Measurements from ENCODE around the gene CIDEA. TPM values are rescaled to one million over a fixed set of nuclear protein-coding genes. Genes with fewer than 3 reads are reported as not detected.

The CIDEA gene
- total RNA-seq, 2 experiments from 2014 or later, result not detected

DNA sequence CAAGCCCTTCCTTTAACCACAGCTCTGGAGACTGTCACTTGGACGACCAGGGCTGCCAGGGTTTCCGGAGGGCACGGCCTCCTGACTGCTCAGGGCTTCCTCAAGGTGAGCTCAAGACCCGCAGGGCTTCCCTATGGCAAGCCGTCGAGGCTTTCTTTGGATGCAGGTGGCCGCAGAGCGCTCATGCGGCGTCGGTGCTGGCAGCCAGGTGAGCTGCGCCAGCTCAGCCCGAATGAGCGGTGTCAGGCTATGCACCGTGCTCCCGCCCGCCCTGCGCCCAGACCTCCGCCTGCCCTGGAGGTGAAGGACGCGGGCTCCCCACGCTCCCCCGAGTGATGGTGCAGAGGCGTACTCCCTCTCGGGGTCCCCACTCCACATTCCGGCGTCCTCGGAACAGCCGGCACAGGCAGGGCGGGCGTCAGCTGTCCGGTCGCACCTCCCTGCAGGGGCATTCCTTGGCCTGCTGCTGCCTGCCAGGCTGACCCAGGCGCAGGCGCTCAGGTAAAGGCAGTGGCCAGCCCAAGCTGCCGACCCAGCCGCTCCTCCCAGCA lies 33.0 kb downstream of the CIDEA start:
- CTCF ChIA-PET, result interaction anchor here (1.3 kb wide), 1 partner anchor 51 kb away, joined by 3 read pairs; no protein-coding TSS in a partner anchor
- no peaks in the 10 kb centered on the region for H3K36me3 Mint-ChIP-seq (ENCODE audit: low read depth)
- POLR2A ChIA-PET, result interaction anchor here (1.4 kb wide), 1 partner anchor 10 kb away, joined by 3 read pairs; no protein-coding TSS in a partner anchor
- H3K4me1 Mint-ChIP-seq, result peaks cover 3% of the 10 kb centered on the region
- H3K27me3 Mint-ChIP-seq, result peaks cover 47% of the 10 kb centered on the region
- no peak overlapping the region for H3K4me3 Mint-ChIP-seq
- DNase-seq, result no peak
- no peaks in the 10 kb centered on the region for H3K9me3 Mint-ChIP-seq
- H3K27ac Mint-ChIP-seq, result no peak overlapping the region

DNA sequence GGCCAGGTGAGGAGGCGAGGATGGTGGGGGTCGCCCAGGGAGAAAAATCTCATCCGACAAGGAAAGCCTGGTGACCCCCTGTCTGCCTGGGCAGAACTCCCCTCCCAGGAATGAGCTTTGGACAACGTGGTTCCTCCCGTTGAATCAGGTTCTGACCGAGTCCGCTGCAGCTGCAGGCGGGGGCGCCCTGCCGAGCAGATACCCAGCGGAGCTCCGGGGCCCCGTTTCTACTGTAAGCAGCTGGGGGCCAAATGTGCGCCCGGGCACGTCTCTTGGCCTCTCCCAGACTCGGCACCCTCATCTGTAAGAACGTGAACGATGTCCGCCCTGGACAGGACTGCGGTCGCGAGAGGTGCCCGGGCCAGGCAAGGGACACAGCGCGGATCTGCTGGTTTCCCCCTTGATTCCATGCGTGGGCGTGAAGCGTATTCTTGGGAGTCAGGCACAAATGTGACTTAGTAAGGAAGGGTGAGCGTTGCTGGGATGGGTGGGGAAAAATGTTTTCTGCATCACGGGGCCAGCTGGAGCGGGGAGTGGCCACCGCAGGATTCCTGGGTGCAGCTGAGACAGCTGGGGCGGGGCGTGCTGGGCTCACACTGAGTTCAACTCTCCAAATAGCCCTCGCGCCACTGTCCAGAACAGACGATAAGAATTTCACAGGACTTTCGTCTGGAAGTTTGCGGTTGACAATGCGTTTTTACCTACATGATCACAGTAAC lies 33.7 kb downstream of the CIDEA start:
- ChIA-PET CTCF (interaction anchor here (1.3 kb wide), 1 partner anchor 51 kb away, joined by 3 read pairs; no protein-coding TSS in a partner anchor), POLR2A (interaction anchor here (1.4 kb wide), 1 partner anchor 9 kb away, joined by 3 read pairs; no protein-coding TSS in a partner anchor)
- Mint-ChIP-seq H3K27ac (no peak overlapping the region), H3K27me3 (peaks cover 42% of the 10 kb centered on the region), H3K4me1 (peaks cover 3% of the 10 kb centered on the region), H3K4me3 (no peak overlapping the region), H3K9me3 (no peaks in the 10 kb centered on the region), H3K36me3 (ENCODE audit: low read depth) (no peaks in the 10 kb centered on the region)
- no peak for DNase-seq

DNA sequence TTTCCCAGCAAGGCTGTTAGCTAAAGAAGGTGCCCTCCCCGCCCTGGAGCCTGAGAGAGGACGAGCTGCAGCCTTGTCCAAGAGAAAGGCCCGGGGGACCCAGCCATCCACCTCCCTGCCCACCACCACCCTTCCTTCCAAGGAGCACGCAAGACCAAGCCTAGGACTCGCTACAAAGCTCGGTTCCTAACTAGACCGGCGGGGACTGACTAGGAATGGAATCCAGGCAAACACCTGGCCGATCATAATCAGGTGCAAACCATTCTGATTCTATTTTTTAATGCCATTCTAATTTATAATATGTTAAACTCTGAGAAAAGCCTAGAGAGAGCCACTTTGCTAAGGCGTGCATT lies 34.2 kb downstream of the CIDEA start:
- H3K4me1 Mint-ChIP-seq, result peaks cover 3% of the 10 kb centered on the region
- peaks cover 44% of the 10 kb centered on the region for H3K27me3 Mint-ChIP-seq
- CTCF ChIA-PET, result no interaction called here
- no peak overlapping the region for H3K27ac Mint-ChIP-seq
- H3K9me3 Mint-ChIP-seq, result no peaks in the 10 kb centered on the region
- H3K4me3 Mint-ChIP-seq, result no peak overlapping the region
- POLR2A ChIA-PET, result interaction anchor here (1.4 kb wide), 1 partner anchor 9 kb away, joined by 3 read pairs; no protein-coding TSS in a partner anchor
- no peak for DNase-seq
- no peaks in the 10 kb centered on the region for H3K36me3 Mint-ChIP-seq (ENCODE audit: low read depth)

DNA sequence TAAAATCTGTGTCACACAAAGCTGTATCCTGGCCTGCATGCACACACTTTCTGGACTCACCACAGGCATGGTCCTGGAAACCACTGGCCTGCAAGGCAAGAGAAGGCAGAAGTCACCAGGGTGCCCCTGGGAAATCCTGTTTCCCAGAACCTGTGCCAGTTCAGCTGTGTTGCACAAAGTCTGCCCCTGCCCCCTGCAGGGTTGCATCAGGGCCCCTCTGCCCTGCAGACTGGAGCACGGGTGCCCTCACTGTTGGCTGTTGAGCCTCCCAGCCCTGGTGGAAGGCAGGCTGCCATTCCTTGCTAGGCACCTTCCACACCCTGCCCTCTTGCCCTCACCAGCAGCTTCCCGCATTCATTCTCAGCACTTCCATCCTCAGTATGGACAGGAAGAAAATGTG lies 35.9 kb downstream of the CIDEA start:
- H3K27me3 Mint-ChIP-seq, result peaks cover 40% of the 10 kb centered on the region
- no peaks in the 10 kb centered on the region for H3K9me3 Mint-ChIP-seq
- CTCF ChIA-PET, result no interaction called here
- no peak overlapping the region for H3K4me3 Mint-ChIP-seq
- H3K4me1 Mint-ChIP-seq, result peaks cover 3% of the 10 kb centered on the region
- DNase-seq, result no peak
- no peaks in the 10 kb centered on the region for H3K36me3 Mint-ChIP-seq (ENCODE audit: low read depth)
- POLR2A ChIA-PET, result no interaction called here
- no peak overlapping the region for H3K27ac Mint-ChIP-seq

DNA sequence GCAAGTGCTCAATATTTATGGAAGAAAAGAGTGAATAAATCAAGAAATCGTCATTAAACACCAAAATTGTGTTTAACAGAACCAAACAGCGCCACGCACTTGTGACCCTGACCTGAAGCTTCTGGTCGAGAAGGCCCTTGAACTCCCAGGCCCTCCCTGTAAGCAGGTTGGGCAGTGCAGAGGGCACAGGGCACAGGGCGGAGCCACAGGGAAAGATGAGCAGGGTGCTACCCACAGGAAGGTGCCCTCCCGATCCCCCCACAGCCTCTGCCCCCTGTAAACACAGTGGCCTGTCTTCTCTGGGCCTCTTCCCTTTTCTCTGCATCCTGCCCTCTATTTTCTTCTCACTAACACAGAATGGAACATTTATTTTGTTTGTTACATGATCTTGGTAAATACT lies 37.0 kb downstream of the CIDEA start:
- Mint-ChIP-seq H3K4me3 (no peak overlapping the region), H3K27ac (no peak overlapping the region), H3K4me1 (peaks cover 3% of the 10 kb centered on the region), H3K27me3 (peaks cover 36% of the 10 kb centered on the region), H3K9me3 (no peaks in the 10 kb centered on the region), H3K36me3 (ENCODE audit: low read depth) (no peaks in the 10 kb centered on the region)
- no peak for DNase-seq
- CTCF ChIA-PET, result interaction anchor here (1.2 kb wide), 1 partner anchor 37 kb away, joined by 3 read pairs; no protein-coding TSS in a partner anchor
- POLR2A ChIA-PET, result no interaction called here

DNA sequence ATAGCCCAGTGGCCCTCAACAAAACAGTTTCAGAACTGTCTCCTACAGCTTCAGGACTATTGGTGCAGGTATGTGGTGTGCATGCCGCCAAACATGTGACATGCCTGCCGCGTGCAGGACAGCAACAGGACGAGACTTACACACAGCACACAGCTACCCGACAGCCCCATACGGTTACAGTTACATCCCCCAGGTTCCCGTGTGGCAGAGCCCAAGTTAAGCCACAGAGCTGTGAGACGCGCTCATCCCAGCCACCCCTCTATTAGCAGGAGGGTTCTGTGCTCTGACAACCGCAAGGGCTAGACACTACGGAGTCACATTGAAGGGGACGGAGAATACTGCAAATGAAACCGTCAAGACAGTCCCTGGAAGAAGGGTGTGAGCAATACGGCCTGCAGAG lies 37.5 kb downstream of the CIDEA start:
- DNase-seq, result no peak
- Mint-ChIP-seq H3K36me3 (ENCODE audit: low read depth) (no peaks in the 10 kb centered on the region), H3K27me3 (peaks cover 36% of the 10 kb centered on the region), H3K4me3 (no peak overlapping the region), H3K9me3 (no peaks in the 10 kb centered on the region), H3K27ac (no peak overlapping the region), H3K4me1 (peaks cover 3% of the 10 kb centered on the region)
- ChIA-PET CTCF (interaction anchor here (1.2 kb wide), 1 partner anchor 36 kb away, joined by 3 read pairs; no protein-coding TSS in a partner anchor), POLR2A (no interaction called here)

DNA sequence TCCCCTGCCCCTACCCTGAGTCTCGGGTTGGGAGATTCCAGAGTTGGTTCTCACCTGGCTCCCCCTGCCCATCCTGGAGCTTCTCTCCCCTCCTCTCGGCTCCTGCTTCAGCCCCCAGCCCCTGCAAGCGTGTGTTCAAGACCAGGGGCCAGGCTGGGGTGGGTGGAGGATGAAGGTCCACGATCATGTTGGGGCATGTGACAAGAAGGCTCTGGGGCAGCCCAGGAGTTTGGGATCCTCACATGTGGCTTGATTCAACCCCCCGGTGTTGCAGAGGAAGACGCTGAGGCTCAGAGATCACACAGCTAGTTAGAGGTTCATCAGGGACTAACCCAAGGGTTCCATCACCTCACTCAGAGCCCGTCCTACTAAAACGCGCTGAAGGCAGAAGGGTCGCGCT lies 39.7 kb downstream of the CIDEA start:
- ChIA-PET CTCF (interaction anchor here (1.5 kb wide), 1 partner anchor 22 kb away, joined by 3 read pairs; no protein-coding TSS in a partner anchor), POLR2A (no interaction called here)
- Mint-ChIP-seq H3K27me3 (peaks cover 30% of the 10 kb centered on the region), H3K4me3 (no peak overlapping the region), H3K36me3 (ENCODE audit: low read depth) (no peaks in the 10 kb centered on the region), H3K27ac (no peak overlapping the region), H3K9me3 (no peaks in the 10 kb centered on the region), H3K4me1 (no peaks in the 10 kb centered on the region)
- no peak for DNase-seq

DNA sequence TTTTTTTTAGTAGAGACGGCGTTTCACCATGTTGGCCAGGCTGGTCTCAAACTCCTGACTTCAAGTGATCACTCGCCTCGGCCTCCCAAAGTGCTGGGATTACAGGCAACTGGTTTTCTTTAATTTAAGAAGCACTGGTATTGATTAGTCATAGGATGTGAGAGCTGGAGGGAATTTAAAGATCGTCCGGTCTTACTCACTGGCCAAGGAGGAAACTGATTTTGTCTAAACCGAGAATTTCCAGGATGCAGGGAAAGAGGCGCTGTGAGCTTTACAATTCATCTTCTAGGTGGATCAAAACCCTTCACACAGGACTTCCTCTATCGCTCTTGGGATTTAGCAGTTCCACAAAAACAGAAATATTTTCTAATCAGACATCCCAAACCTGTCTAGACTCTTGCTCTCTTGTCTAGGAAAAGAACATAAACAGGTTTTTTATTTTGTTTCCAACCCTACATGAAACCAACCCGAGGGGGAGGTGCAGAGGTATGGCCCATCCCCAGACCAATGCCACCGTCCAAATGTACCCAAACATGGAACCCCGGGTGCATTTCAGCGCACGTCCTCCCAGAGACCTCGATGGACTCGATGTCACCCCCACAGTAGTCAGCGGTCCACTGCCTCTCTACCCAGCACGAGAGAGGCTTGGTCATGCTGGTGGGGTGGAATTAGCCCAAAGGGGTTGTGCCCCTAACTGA lies 41.4 kb downstream of the CIDEA start:
- no peak overlapping the region for H3K4me3 Mint-ChIP-seq
- no peak for DNase-seq
- H3K4me1 Mint-ChIP-seq, result no peaks in the 10 kb centered on the region
- no peak overlapping the region for H3K27ac Mint-ChIP-seq
- CTCF ChIA-PET, result interaction anchor here (0.7 to 1.5 kb wide), 2 partner anchors 23 to 24 kb away, joined by 3 read pairs; no protein-coding TSS in a partner anchor
- POLR2A ChIA-PET, result no interaction called here
- H3K36me3 Mint-ChIP-seq (ENCODE audit: low read depth), result no peaks in the 10 kb centered on the region
- peaks cover 28% of the 10 kb centered on the region for H3K27me3 Mint-ChIP-seq
- no peaks in the 10 kb centered on the region for H3K9me3 Mint-ChIP-seq

DNA sequence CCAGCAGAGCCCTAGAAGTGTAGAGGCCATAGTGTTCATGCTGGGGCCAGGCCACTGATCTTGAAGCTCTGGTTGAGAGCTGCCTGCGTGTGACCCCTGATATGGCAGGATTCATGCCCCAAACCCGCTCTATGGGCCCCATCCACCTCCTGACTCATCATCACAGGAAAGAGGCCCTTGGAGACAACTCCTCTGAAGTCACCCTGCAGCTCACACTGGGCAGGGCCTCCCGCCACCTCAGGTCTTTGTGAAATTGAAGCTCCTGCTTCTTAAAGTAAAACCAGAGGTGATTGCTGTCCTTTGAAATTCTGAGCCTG lies 41.9 kb downstream of the CIDEA start:
- no peak for DNase-seq
- ChIA-PET CTCF (no interaction called here), POLR2A (no interaction called here)
- H3K27ac Mint-ChIP-seq, result no peak overlapping the region
- H3K9me3 Mint-ChIP-seq, result no peaks in the 10 kb centered on the region
- H3K27me3 Mint-ChIP-seq, result peaks cover 33% of the 10 kb centered on the region
- no peaks in the 10 kb centered on the region for H3K4me1 Mint-ChIP-seq
- H3K4me3 Mint-ChIP-seq, result no peak overlapping the region
- no peaks in the 10 kb centered on the region for H3K36me3 Mint-ChIP-seq (ENCODE audit: low read depth)

DNA sequence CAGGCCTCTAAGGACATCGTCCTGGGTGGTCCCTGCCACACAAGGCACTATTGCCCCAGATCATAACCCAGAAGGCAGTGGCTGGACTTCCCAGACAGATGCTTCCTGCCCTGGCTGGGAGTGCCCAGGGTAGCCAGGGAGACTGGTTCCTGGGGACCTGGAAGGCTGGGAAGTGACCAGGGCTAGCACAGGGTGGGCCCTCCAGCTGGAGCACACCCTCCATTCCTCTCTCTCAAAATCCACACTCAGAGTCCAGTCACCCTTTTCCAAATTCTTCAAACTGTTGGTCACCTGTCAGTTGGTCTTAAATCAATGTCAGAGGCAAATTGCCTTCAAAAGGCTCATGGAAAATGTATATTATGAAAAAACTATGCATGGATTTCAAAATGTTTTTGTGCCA lies 42.3 kb downstream of the CIDEA start:
- no peak for DNase-seq
- ChIA-PET CTCF (no interaction called here), POLR2A (interaction anchor here (1.4 to 1.6 kb wide), 2 partner anchors 8 to 14 kb away, joined by 3 read pairs; no protein-coding TSS in a partner anchor)
- Mint-ChIP-seq H3K27ac (no peak overlapping the region), H3K9me3 (no peaks in the 10 kb centered on the region), H3K4me3 (no peak overlapping the region), H3K27me3 (peaks cover 34% of the 10 kb centered on the region), H3K4me1 (no peaks in the 10 kb centered on the region), H3K36me3 (ENCODE audit: low read depth) (no peaks in the 10 kb centered on the region)

DNA sequence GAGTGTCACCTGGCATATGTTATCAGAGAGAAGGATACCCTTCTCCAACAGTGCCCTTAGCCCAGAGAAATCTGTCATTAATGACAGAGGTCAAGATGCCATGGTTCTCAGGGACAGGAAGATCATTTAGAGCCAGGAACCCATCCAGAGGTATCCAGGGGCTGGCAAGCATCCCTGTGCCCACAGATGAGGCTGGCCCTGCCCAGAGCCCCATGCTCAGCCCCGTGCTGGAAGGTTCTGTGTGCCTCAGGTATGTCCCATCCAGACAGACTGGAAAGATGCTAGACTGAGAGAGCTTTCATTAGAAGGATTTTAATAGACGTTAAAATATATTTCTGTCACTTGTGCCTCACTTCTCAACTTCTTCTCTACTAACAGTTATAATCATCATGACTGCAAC lies 45.7 kb downstream of the CIDEA start:
- POLR2A ChIA-PET, result no interaction called here
- Mint-ChIP-seq H3K4me1 (no peaks in the 10 kb centered on the region), H3K4me3 (no peak overlapping the region), H3K27me3 (peaks cover 33% of the 10 kb centered on the region), H3K27ac (no peak overlapping the region), H3K36me3 (ENCODE audit: low read depth) (no peaks in the 10 kb centered on the region), H3K9me3 (no peaks in the 10 kb centered on the region)
- CTCF ChIA-PET, result interaction anchor here (1.1 to 1.2 kb wide), 2 partner anchors 28 to 310 kb away, joined by 3 read pairs; no protein-coding TSS in a partner anchor
- DNase-seq, result no peak

DNA sequence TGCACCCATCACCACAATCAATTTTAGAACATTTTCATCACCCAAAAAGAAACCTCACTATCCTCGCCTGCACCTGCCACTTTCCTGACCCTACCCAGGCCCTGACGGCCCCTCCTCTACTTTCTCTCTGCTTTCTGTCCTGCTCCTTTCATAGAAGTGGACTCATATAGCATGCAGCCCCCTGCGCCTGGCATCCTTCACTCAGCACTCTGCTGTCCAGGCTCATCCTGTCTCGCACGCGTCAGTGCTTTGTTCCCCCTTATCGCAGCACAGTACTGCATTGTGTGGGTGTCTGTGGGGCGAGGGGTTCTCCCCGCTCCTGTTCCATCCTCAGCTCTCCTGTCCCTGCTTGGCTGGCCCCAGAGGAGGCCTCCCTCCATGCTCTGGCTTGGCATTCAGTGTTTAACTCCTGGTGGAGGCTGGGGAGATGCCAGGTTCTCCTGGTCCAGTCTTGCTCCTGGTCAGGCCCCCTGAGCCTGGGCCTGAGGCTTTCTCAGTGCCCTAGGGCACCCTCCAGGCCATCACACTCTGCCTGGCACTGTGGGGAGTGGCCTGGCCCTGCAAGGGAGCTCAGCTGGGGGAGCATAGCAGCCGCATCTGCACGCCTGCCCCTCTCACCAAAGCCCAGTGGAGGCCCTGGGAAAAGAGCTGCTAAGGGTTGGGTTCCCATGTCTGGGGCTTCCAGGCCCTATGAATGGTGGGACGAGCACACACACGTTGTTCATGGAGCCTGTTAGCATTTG lies 47.3 kb downstream of the CIDEA start:
- no peak for DNase-seq
- ChIA-PET CTCF (no interaction called here), POLR2A (no interaction called here)
- Mint-ChIP-seq H3K9me3 (no peaks in the 10 kb centered on the region), H3K4me1 (no peaks in the 10 kb centered on the region), H3K27me3 (peaks cover 46% of the 10 kb centered on the region), H3K27ac (no peak overlapping the region), H3K4me3 (no peak overlapping the region), H3K36me3 (ENCODE audit: low read depth) (no peaks in the 10 kb centered on the region)
